T1000 (cell line): ENCODE measurements around the gene STRADA.

ENCODE experiments used
- DNase-seq: peaks from one replicate; lab custom pipeline; 2025; ENCODE audit warnings: mixed read lengths; lab: John Stamatoyannopoulos, UW

Gene STRADA

GRCh38 chr17:63701456-63701820, 40.2 kb downstream of the STRADA start:
- DNase-seq = no peak

DNA sequence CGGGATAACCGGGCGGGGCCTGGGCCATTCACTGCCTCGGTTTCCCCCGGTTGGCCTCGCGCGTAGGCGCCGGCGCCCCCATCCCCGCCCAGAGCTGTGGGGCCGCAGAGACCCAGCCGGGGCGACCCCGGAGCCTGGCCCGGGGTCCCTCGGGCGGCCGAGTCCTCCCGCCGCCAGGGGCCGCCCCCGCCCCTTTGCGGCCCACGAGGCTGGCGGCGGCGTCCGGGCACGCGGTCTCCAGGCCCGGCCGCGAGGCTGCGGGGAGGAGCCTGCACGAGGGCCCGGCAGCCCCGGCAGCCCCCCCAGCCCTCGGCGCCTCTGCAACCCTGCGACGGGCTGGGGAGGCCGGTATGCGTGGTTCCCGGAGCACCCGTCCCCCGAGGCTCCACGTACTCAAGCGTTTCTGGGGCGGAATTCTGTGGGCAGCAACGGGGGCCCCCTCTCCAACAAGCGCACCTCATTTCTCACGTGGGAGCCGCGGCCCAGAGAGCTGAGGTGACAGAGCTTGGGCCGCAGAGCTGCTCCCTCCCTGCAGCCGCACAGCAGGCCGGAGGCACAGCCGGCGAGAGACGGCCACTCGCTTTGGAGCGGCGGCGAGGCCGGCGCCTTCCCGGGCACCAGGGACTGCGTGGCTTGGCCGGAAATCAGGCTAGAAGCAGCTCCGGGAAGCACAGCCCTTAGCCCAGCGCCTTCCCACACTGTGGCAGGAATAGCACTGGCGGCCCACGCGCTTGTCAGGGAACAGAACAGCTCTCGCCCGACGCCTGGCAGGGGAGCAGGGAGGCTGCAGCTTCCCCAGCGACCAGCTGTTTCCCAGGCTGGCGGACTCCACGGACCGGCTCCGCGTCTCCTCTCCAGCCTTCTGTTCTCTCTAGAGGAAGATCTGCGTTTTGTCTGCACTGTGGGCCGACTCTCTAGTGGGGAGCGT, 40.8 kb downstream of the STRADA start:
- DNase-seq = no peak

- DNase-seq = no peak
These were observed 41.7 kb downstream of the STRADA start, which contains the start of gene LIMD2 for GRCh38 chr17:63699638-63700527. Gene LIMD2 (minus strand): TSS chr17:63700125. CDS start chr17:63699298, 827 bp downstream.

DNA sequence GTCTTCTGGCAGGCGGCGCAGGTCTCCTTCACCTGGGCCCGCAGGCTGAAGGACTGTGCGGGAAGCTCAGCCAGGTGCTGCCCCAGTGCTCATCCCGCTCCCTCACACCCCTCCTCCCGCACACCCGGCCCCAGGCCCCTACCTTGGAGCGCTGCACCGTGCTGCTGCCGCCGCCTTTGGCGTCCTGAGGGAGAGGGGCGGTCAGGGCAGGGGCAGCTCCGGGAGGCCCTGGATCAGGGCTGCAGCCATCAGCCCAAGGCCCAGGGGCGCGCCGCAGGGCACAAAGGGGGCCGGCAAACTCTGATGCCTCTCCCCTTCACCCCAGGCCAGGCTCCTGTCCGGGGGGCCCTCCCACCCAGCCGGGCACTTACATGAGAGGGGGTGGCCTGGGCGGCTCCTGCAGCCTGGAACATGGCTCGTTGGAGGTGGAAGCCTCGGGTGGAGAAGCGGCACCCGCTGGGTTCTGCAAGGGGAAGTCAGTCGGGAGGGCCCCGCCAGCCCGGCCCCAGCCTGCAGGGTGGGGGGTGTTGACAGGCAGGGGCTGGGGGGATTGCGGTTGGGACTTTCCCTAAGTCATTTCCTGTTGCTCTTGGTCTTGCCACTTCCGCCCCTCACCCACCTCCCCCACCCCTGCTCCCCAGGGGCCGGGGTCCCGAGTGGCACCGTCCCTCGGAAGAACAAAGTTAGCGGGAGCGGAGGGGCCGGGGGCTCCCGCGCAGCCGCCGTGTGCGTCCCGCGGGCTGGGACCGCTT, 42.5 kb downstream of the STRADA start:
- DNase-seq = no peak

DNA sequence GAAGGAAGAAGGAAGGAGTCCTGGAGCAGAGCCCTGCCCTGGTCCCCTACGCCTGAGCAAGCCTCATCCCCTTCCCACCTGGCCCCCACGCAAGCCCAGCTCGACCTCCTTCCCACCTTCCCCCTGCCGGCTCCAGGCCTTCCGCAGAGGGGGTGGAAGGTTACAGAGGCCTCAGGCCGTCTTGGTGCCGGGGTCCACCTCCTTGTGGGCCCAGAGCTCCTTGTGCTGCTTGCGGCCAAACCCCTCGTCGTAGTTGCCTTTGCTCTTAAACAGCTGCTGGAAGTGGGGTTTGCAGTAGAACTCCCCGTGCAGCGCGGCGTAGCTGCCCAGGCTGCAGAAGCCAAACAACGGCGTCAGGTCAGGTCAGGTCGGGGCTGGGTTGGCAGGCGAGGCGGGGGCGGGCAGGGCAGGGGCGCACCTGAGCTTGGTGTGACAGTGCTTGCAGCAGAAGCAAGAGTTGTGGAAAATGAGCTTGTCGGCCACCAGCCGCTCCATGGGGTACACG, 43.2 kb downstream of the STRADA start:
- DNase-seq = no peak

DNA sequence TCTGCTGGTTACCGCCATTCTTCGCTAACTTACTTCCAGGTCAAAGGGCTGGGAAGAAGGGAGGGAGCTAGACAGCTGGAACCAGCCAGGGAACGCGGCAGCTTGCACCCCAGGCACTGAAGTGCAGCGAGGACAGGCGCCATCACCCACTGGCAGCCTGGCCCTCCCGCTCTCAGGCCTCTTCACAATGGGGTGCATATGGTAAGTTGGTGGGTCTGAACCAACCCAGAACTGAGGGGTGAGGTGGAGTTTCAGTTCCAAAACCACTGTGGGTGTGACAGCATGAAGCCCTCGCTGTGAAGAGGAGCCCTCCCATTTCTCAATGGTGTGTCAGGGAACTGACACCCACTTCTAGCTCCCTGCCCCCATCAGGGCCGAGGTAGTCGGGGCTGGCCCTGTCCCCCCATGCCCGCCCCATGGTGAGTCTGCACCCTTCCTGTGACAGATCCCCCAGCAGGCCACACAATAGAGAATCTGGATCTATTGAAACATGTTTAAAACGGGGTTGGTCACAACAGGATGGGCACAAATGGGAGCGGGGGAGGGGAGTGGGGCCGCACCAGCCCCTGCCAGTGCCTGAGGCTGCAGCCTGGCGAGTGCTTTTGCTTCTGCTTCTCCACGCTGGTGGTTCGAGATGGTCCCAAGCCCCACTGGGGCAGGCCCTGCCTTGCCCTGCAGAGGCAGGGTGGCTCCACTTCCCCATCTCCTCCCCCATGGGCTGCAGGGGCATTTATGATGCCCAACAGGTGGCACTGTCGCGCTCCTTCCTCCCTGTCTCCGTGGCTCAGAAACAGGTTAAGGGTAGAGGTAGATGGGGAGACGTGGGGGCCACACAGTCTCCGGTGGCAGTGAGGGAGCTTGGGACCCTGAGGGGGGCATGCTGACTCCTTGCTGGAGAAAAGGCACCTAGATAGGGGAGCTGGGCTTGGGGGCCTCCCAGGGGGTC, 44.0 kb downstream of the STRADA start:
- peak; percentile 26 for DNase-seq

GRCh38 chr17:63696381-63696961, 45.1 kb downstream of the STRADA start:
- DNase-seq = no peak

DNA sequence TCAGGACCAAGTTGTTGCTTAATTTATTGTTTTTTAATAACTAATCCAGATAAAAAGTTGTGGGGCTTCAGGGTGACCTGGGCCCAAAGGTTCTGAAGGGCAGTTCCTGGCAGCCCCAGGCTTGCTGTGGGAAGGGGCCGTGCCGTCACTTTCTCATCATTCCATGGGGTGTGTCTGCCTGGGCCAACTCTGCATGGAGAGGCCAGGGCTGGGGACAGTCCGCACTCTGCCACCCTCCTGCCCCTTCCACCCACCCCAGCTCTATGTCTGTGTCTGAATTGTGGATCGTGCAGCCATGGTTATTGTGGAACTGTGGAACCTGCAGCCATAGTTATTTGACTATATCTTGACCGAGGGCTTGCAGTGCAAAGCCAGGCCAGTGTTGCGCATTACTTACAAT, 45.7 kb downstream of the STRADA start:
- DNase-seq = no peak

DNA sequence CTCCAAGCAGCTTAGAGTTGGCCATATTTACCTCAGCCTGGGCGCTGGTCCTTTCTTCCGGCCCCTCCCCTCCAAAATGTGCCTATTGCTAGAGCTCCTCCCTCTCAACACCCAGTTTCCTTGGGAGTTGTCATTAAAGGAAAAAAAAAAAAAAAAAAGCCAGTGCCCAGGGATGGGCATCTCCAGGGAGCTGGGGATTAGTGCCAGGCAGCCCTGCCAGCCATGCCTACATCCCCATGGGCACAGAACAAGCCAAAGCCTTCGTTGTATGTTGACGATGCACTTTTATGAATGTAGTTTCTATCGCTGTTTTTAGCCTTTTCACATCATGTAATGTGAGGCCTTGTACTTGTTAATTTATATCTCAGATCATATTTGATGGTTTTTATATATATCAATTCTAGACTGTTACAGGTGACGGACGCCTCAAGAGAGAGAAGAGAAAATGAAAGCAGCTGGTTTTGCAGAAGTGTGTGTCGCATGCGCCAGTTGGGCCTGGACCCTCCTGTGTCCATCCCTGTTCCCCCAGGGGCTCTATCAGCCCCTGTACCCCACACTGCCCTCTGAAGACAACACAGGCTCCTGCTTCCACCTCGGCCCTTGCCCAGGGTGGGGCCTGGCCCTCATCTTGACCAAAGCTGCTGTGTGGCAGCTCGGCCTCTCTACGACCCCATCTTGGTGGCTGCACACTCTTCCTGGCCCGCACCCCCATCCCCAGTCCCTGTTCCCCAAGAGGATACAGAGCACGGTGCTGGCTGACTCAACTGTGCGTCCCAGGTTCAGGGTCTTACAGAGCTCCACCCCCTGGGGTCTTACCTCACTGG, 46.4 kb downstream of the STRADA start:
- no peak for DNase-seq

DNA sequence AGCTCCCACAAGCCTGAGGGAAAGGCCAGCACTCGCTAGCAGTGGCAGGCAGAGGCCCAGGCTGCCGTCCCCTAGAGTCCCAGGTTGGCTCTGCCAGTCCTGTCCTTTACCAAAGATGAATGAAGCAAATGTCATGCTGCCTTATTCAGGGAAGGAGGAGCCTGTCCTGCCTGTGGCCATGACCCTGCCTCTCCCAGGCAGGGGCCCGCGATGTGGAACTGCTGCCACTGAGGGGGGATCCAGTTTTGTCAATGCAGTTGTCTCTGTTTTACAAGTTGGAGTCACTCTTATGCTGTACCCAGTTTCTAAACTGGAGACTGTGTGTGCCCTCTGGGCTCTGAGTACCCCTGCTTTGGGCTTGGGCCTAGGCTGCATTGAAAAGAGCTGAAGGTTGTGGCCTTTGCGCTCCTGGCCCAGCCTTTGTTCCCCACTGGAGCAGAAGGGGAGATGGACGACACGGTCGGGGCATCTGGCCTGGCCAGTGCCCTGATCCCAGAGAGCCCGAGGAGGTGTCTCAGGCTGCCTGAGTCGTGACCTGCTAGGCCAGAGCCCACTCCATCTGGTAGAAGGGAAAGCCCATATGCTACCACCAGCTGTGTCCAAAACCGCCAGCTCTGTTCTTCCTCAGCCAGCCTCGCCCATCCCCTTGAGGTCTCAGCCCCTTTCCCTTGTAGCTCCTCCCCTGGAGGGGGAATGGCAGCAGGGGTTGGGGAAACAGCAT, 47.2 kb downstream of the STRADA start:
- no peak for DNase-seq

DNA sequence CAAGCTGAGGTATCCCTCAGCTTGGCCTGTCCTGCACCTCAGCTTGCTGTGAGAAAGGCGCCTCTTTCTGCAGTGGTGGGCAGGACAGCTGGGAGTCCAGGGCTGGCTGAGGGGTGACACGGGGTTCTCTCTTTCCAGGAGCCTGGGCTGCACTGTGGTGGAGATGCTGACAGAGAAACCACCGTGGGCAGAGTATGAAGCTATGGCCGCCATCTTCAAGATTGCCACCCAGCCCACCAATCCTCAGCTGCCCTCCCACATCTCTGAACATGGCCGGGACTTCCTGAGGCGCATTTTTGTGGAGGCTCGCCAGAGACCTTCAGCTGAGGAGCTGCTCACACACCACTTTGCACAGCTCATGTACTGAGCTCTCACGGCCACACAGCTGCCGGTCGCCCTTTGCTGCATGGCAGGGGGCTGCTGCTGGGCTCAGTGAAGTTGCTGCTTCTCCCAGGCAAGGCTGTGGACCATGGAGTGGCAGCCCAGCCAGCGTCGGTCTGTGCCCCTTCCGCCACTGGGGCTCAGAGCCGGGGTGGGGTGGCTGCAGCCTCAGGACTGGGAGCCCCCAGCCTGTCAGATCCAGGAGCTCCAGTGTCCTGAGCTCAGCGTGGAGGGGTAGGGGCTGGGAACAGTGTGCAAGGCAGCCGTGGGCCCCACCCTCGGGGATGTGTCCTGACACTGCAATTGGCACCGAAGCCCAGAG, 48.0 kb downstream of the STRADA start:
- no peak for DNase-seq

DNA sequence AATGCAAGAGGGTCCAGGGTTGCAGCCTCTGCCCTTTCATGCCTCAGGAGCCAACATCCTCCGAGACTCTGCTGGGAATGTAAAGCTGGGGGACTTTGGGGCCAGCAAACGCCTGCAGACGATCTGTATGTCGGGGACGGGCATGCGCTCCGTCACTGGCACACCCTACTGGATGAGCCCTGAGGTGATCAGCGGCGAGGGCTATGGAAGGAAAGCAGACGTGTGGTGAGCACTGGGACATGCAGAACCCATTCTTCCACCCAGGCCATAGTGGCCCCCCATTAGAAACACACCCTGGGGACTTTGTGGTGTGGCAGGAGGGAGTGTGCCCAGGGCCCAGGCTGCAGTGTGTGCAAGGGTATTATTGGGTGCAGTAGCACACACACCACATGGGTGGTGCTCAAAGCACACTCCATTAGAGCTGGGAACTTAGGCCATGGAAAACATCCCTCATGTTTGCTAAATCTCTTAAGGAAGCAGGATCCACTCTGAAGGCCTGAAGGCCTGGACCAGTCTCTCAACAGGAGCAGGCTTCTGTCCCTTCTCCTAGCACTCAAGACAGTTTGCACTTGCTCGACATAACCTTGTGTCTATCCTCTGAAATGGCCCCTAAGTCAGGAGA, 49.3 kb downstream of the STRADA start:
- DNase-seq = no peak

- DNase-seq = no peak
These were observed 52.1 kb downstream of the STRADA start for GRCh38 chr17:63689479-63689878.

DNA sequence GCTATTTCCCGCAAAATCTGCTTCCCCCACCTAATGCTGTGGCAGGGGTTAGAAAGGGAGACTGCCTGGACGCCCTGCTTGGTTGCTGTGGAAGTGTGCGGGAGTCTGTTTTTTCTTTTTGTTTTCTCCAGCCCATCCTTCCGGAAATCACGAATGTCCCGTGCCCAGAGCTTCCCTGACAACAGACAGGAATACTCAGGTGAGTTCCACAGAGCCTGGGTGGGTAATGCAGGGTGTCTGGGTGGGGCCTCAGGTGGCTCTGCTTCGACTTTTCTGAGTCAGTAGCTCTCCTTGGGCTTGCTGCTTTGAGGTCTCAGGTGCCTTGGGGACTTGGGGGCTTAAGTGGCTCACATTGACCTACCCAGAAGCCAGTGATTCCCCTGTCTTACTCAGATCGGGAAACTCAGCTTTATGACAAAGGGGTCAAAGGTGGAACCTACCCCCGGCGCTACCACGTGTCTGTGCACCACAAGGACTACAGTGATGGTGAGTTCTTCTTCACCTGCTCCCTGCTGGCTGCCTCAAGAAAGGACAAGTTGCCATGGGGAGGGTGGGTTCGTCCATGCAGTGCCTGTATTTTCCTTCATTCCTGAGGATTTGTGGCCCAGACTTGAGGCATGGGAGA, 53.1 kb downstream of the STRADA start:
- DNase-seq = no peak

GRCh38 chr17:63686138-63686685, 55.4 kb downstream of the STRADA start:
- no peak for DNase-seq

- no peak for DNase-seq
These were observed 56.0 kb downstream of the STRADA start for GRCh38 chr17:63685578-63685977.

DNA sequence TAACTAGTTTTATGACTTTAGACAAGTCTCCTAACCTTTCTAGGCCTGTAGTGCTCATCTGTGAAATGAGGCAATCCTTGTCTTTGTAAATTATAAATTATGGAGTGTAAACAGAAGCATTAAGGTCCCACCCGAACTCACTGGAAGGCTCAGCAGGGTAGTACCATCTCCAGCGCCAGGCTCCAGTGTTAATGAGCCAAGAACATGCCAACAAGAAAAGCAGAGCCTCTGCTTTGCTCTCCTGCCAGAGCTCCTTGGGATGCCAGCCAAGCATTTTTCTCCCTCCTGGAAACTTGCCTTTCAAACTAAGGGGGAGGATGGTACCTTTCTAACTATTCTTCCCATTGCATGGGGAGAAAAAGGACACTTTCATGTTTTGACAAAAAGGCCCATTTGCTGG, 56.6 kb downstream of the STRADA start:
- no peak for DNase-seq
